ENCODE measurements around the gene FLNC. TPM values are rescaled to one million over a fixed set of nuclear protein-coding genes. Genes with fewer than 3 reads are reported as not detected.

The FLNC gene
- total RNA-seq, 1 experiment from 2014 or later, result 0.42 TPM

- H3K27me3 Mint-ChIP-seq (ENCODE audit: unreplicated experiment), result peaks cover 55% of the 10 kb centered on the region
- no peaks in the 10 kb centered on the region for H3K4me1 Mint-ChIP-seq (ENCODE audit: low read depth, unreplicated experiment)
- CTCF ChIA-PET, result no interaction called here
- DNase-seq, result no peak
- intact Hi-C loops (cut with micrococcal nuclease; ENCODE audit: unreplicated experiment), result no loop called here
- no peak overlapping the region for H3K27ac Mint-ChIP-seq (ENCODE audit: unreplicated experiment)
- H3K4me3 Mint-ChIP-seq (ENCODE audit: low read depth, unreplicated experiment), result no peak overlapping the region
- H3K9me3 Mint-ChIP-seq (ENCODE audit: low read depth, unreplicated experiment), result no peaks in the 10 kb centered on the region
- peaks cover 3% of the 10 kb centered on the region for H3K36me3 Mint-ChIP-seq (ENCODE audit: insufficient read depth, unreplicated experiment)
- no TSS peak for BruUV-seq (replicated peaks)
- no peak for TF ChIP-seq CTCF (IDR thresholded peaks at IDR 0.05; ENCODE audit: unreplicated experiment)
These were observed 30.8 kb upstream of the FLNC start for GRCh38 chr7:128799451-128799850.

- intact Hi-C loops (cut with micrococcal nuclease; ENCODE audit: unreplicated experiment), result no loop called here
- peaks cover 55% of the 10 kb centered on the region for H3K27me3 Mint-ChIP-seq (ENCODE audit: unreplicated experiment)
- no TSS peak for BruUV-seq (replicated peaks)
- H3K9me3 Mint-ChIP-seq (ENCODE audit: low read depth, unreplicated experiment), result no peaks in the 10 kb centered on the region
- no peak for TF ChIP-seq CTCF (IDR thresholded peaks at IDR 0.05; ENCODE audit: unreplicated experiment)
- no peak overlapping the region for H3K27ac Mint-ChIP-seq (ENCODE audit: unreplicated experiment)
- DNase-seq, result no peak
- no peak overlapping the region for H3K4me3 Mint-ChIP-seq (ENCODE audit: low read depth, unreplicated experiment)
- H3K36me3 Mint-ChIP-seq (ENCODE audit: insufficient read depth, unreplicated experiment), result no peaks in the 10 kb centered on the region
- H3K4me1 Mint-ChIP-seq (ENCODE audit: low read depth, unreplicated experiment), result no peaks in the 10 kb centered on the region
- CTCF ChIA-PET, result no interaction called here
These were observed 29.6 kb upstream of the FLNC start for GRCh38 chr7:128800567-128800966.

- BruUV-seq (replicated peaks), result no TSS peak
- no peak for DNase-seq
- H3K9me3 Mint-ChIP-seq (ENCODE audit: low read depth, unreplicated experiment), result no peaks in the 10 kb centered on the region
- intact Hi-C loops (cut with micrococcal nuclease; ENCODE audit: unreplicated experiment), result no loop called here
- H3K27me3 Mint-ChIP-seq (ENCODE audit: unreplicated experiment), result peaks cover 55% of the 10 kb centered on the region
- no peaks in the 10 kb centered on the region for H3K36me3 Mint-ChIP-seq (ENCODE audit: insufficient read depth, unreplicated experiment)
- H3K4me1 Mint-ChIP-seq (ENCODE audit: low read depth, unreplicated experiment), result no peaks in the 10 kb centered on the region
- no peak overlapping the region for H3K27ac Mint-ChIP-seq (ENCODE audit: unreplicated experiment)
- no peak for TF ChIP-seq CTCF (IDR thresholded peaks at IDR 0.05; ENCODE audit: unreplicated experiment)
- no peak overlapping the region for H3K4me3 Mint-ChIP-seq (ENCODE audit: low read depth, unreplicated experiment)
- CTCF ChIA-PET, result no interaction called here
These were observed 29.2 kb upstream of the FLNC start for GRCh38 chr7:128801003-128801402.

DNA sequence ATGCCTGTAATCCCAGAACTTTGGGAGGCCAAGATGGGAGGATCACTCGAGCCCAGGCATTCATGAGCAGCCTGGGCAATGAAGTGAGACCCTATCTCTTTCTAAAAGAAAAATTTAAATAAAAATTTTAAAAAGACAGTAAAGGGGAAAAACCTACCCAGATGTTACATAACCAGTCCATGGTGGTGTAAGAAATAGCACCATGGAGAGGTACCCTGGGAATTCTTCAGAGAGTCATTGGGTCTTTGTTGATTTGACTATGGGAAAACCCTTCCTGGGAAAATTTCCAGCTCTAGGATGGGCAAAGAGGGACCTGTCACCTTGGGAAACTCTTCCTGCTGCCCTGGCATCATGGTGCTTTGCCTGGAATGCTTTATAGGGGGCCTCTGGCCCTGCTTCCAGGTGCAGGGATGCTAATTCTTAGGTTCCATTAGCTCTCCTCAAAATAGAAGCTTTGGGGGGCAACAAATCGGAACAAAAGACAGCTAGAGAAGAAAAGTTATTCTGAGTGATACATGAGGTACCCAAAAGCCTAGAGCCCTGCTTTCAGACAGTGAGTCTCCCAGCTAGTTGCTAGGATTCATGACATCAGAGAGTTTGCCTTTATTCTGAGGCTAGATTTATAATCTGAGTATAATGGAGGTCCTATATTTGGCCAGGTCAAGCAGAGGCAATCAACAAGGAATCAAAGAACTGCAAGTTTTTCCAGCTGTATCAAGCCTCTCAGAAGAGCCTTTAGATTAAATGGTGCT is 28.4 kb upstream of the FLNC start:
- CTCF ChIA-PET, result no interaction called here
- H3K36me3 Mint-ChIP-seq (ENCODE audit: insufficient read depth, unreplicated experiment), result no peaks in the 10 kb centered on the region
- no peak for TF ChIP-seq CTCF (IDR thresholded peaks at IDR 0.05; ENCODE audit: unreplicated experiment)
- DNase-seq, result no peak
- H3K27ac Mint-ChIP-seq (ENCODE audit: unreplicated experiment), result no peak overlapping the region
- no peaks in the 10 kb centered on the region for H3K4me1 Mint-ChIP-seq (ENCODE audit: low read depth, unreplicated experiment)
- no peaks in the 10 kb centered on the region for H3K9me3 Mint-ChIP-seq (ENCODE audit: low read depth, unreplicated experiment)
- H3K4me3 Mint-ChIP-seq (ENCODE audit: low read depth, unreplicated experiment), result no peak overlapping the region
- no TSS peak for BruUV-seq (replicated peaks)
- H3K27me3 Mint-ChIP-seq (ENCODE audit: unreplicated experiment), result peaks cover 55% of the 10 kb centered on the region
- intact Hi-C loops (cut with micrococcal nuclease; ENCODE audit: unreplicated experiment), result no loop called here
